ENCODE measurements around the gene AKR1B1. TPM values are rescaled to one million over a fixed set of nuclear protein-coding genes. Genes with fewer than 3 reads are reported as not detected.

AKR1B1 gene
- polyA plus RNA-seq, 1 of the 3 experiments (the other 2 are of a cell fraction): 216 TPM

- no peak overlapping the region for H3K4me2 ChIP-seq
- H4K20me1 ChIP-seq (ENCODE audit: insufficient read depth): no peaks in the 10 kb centered on the region
- H3K4me3 ChIP-seq (ENCODE audit: low read depth in 2 of 2, low read length in 1 of 2): no peak overlapping the region
- ChIA-PET POLR2A (no interaction called here), CTCF (interaction anchor here (1.1 to 1.2 kb wide), 2 partner anchors 9 to 20 kb away, joined by 3 to 5 read pairs; no protein-coding TSS in a partner anchor)
- H3K27ac ChIP-seq (ENCODE audit: low read depth in 2 of 2, low read length in 1 of 2): no peak overlapping the region
- TF ChIP-seq CHD2 (IDR thresholded peaks at IDR 0.05; ENCODE audit: low read length, partially characterized antibody) (no peak), MAX (IDR thresholded peaks at IDR 0.05; ENCODE audit: low read depth) (no peak), SMC3 (IDR thresholded peaks at IDR 0.05; ENCODE audit: low read depth, low read length) (no peak), FOXJ3 (CRISPR knock-in tag; IDR thresholded peaks at IDR 0.05) (no peak), JUND (IDR thresholded peaks at IDR 0.05) (no peak)
- no peaks in the 10 kb centered on the region for H3K36me3 ChIP-seq (replicated peaks in 1 of 2; ENCODE audit: control insufficient read depth in 1 of 2, insufficient read depth in 2 of 2, low read length in 1 of 2)
- no peaks in the 10 kb centered on the region for H3F3A ChIP-seq (replicated peaks; ENCODE audit: insufficient read depth)
- no peak overlapping the region for H2AFZ ChIP-seq (ENCODE audit: low read depth)
- H3K4me1 ChIP-seq (ENCODE audit: control insufficient read depth in 1 of 2, insufficient read depth in 2 of 2, low read depth in 1 of 2, low read length in 1 of 2): no peaks in the 10 kb centered on the region
- H3K27me3 ChIP-seq (ENCODE audit: insufficient read depth): peaks cover 22% of the 10 kb centered on the region; the same call in 1 of the 2 replicates
- H3K9me3 ChIP-seq: no peaks in the 10 kb centered on the region
- 88% methylated on average over 2 of the region's 2 CpGs for WGBS (ENCODE audit: low lambda C conversion rate)
- no peaks in the 10 kb centered on the region for H3K79me2 ChIP-seq (ENCODE audit: insufficient read depth)
- no peak overlapping the region for H3K9ac ChIP-seq
- DNase-seq: no peak
- H3K9me2 ChIP-seq: no peaks in the 10 kb centered on the region
Measured at GRCh38 chr7:134400859-134401258, 58.0 kb downstream of the AKR1B1 start.

DNA sequence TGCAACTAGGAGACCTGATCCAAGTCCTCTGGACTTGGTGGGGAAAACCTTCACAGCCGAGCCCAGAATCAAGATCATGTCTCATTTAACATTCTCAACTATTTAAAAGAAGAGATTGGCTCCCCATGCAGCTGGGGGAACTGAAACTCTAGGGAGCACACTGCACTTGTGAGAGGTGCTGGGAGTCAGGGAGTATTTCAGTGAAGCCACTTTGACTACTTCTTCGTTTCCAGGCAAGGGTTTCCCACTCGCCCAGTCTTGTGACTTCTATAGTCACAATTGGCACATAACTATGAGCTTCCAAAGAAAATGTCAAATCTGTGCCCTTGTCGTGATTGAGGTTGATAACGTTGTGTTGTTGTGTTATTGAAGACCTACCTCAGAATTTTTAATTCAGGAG lies 62.9 kb downstream of the AKR1B1 start:
- Histone ChIP-seq H3K27me3 (ENCODE audit: insufficient read depth) (peaks cover 22% of the 10 kb centered on the region; the same call in 1 of the 2 replicates), H3K9ac (no peak overlapping the region), H2AFZ (ENCODE audit: low read depth) (no peak overlapping the region), H3K36me3 (replicated peaks in 1 of 2; ENCODE audit: control insufficient read depth in 1 of 2, insufficient read depth in 2 of 2, low read length in 1 of 2) (no peaks in the 10 kb centered on the region), H3K4me1 (ENCODE audit: control insufficient read depth in 1 of 2, insufficient read depth in 2 of 2, low read depth in 1 of 2, low read length in 1 of 2) (no peaks in the 10 kb centered on the region), H4K20me1 (ENCODE audit: insufficient read depth) (no peaks in the 10 kb centered on the region), H3K79me2 (ENCODE audit: insufficient read depth) (no peaks in the 10 kb centered on the region), H3K27ac (ENCODE audit: low read depth in 2 of 2, low read length in 1 of 2) (no peak overlapping the region), H3K9me3 (no peaks in the 10 kb centered on the region), H3F3A (replicated peaks; ENCODE audit: insufficient read depth) (no peaks in the 10 kb centered on the region), H3K4me2 (no peak overlapping the region), H3K9me2 (no peaks in the 10 kb centered on the region), H3K4me3 (ENCODE audit: low read depth in 2 of 2, low read length in 1 of 2) (no peak overlapping the region)
- no peak for DNase-seq
- CTCF ChIA-PET: interaction anchor here (1.1 to 1.5 kb wide), 3 partner anchors 24 to 152 kb away, joined by 3 to 4 read pairs (median 3); partner anchors contain the start of gene AKR1B15
- WGBS (ENCODE audit: low lambda C conversion rate): 36% methylated on average over 5 of the region's 5 CpGs
- POLR2A ChIA-PET: no interaction called here
- TF ChIP-seq SIN3A (IDR thresholded peaks at IDR 0.05; ENCODE audit: borderline replicate concordance, low read depth, low read length) (no peak), GATA2 (CRISPR knock-in tag; IDR thresholded peaks at IDR 0.05) (no peak), POLR2AphosphoS5 (IDR thresholded peaks at IDR 0.05; ENCODE audit: low read depth, low read length) (no peak), JUND (IDR thresholded peaks at IDR 0.05) (no peak), CHD2 (IDR thresholded peaks at IDR 0.05; ENCODE audit: low read length, partially characterized antibody) (no peak), TEAD4 (IDR thresholded peaks at IDR 0.05; ENCODE audit: borderline replicate concordance, insufficient read depth) (no peak), FOXJ3 (CRISPR knock-in tag; IDR thresholded peaks at IDR 0.05) (no peak), TCF12 (IDR thresholded peaks at IDR 0.05) (no peak), TAF1 (IDR thresholded peaks at IDR 0.05; ENCODE audit: borderline replicate concordance, low read depth, low read length) (no peak), NRF1 (IDR thresholded peaks at IDR 0.05; ENCODE audit: low read depth, low read length) (no peak), ELF1 (IDR thresholded peaks at IDR 0.05) (no peak), MEF2A (IDR thresholded peaks at IDR 0.05; ENCODE audit: borderline replicate concordance, low read depth) (no peak), ZBTB33 (IDR thresholded peaks at IDR 0.05; ENCODE audit: borderline replicate concordance, low read depth) (no peak), FOSL2 (IDR thresholded peaks at IDR 0.05; ENCODE audit: borderline replicate concordance, low read depth) (no peak), GABPA (IDR thresholded peaks at IDR 0.05; ENCODE audit: low read depth) (no peak), SMC3 (IDR thresholded peaks at IDR 0.05; ENCODE audit: low read depth, low read length) (no peak)
- TF ChIP-seq, protein P1, sequence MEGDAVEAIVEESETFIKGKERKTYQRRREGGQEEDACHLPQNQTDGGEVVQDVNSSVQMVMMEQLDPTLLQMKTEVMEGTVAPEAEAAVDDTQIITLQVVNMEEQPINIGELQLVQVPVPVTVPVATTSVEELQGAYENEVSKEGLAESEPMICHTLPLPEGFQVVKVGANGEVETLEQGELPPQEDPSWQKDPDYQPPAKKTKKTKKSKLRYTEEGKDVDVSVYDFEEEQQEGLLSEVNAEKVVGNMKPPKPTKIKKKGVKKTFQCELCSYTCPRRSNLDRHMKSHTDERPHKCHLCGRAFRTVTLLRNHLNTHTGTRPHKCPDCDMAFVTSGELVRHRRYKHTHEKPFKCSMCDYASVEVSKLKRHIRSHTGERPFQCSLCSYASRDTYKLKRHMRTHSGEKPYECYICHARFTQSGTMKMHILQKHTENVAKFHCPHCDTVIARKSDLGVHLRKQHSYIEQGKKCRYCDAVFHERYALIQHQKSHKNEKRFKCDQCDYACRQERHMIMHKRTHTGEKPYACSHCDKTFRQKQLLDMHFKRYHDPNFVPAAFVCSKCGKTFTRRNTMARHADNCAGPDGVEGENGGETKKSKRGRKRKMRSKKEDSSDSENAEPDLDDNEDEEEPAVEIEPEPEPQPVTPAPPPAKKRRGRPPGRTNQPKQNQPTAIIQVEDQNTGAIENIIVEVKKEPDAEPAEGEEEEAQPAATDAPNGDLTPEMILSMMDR (IDR thresholded peaks at IDR 0.05): no peak
- TF ChIP-seq, protein P2, sequence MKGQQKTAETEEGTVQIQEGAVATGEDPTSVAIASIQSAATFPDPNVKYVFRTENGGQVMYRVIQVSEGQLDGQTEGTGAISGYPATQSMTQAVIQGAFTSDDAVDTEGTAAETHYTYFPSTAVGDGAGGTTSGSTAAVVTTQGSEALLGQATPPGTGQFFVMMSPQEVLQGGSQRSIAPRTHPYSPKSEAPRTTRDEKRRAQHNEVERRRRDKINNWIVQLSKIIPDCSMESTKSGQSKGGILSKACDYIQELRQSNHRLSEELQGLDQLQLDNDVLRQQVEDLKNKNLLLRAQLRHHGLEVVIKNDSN (IDR thresholded peaks at IDR 0.05; ENCODE audit: borderline replicate concordance, low read depth): no peak

All from SK-N-SH (cell line).